Mucosa of descending colon (tissue), 3 donors: ENCODE measurements around the gene RAMACL. TPM values are rescaled to one million over a fixed set of nuclear protein-coding genes. Genes with fewer than 3 reads are reported as not detected.

Experiments used
- ATAC-seq: fragments of 200-7000 bp; cut with Tn5 transposase; one replicate; pipeline ENCODE4 v1.9.1; 2020; ENCODE audit warnings: mild to moderate bottlenecking, moderate library complexity
- DNase-seq, 3 donors: peaks; one replicate each; pipeline ENCODE4 v3.0.0-alpha.2; 2020
- H3K36me3 ChIP-seq: fragments of 200-600 bp; one replicate; pipeline ENCODE4 v1.8.0; 2021; ENCODE audit warnings: low read depth, mild to moderate bottlenecking
- H3K4me1 ChIP-seq: fragments of 200-600 bp; one replicate; pipeline ENCODE4 v1.8.0; 2021; ENCODE audit warnings: low read depth, mild to moderate bottlenecking
- H3K4me3 ChIP-seq: fragments of 200-600 bp; one replicate; pipeline ENCODE4 v1.8.0; 2021; ENCODE audit warnings: mild to moderate bottlenecking
- H3K9me3 ChIP-seq: fragments of 200-600 bp; one replicate; pipeline ENCODE4 v1.8.0; 2021; ENCODE audit warnings: mild to moderate bottlenecking
- intact Hi-C, 2 donors: fragments of 100-400 bp; cut with DNase I in 1 of 2; cut with micrococcal nuclease in 1 of 2; formaldehyde crosslinking; loops; one replicate each; pipeline versions ENCODE4 v1.11.0 to v1.11.1; 2022; cut with DNase I, micrococcal nuclease
- total RNA-seq, 3 donors: library from RNA; stranded (reverse); fragmentation: NEBNext Ultra II Directional in 2 of 3; extraction: Animal tissue kit (Norgen Biotek cat#: 25700) in 2 of 3; gene quantifications; one replicate each; pipeline versions ENCODE4 v1.2.1 to v1.2.4, GENCODE V29; 2021 to 2023
- TF ChIP-seq, protein P1 (sequence below): fragments of 200-600 bp; IDR thresholded peaks from one replicate; pipeline ENCODE4 v1.8.0; 2022; ENCODE audit warnings: antibody characterized with exemption, mild to moderate bottlenecking
- donor health status: DM: no; HTN: no; CAD: no; lungs with moderate emphysema.
- donor health status: DM: no; HTN: no; CAD: no.
- donor health status: DM: no; HTN: yes; CAD: no.

The RAMACL gene
- total RNA-seq, 3 donors from 2014 or later = 0.66 to 1.7 (median 0.92) TPM

DNA sequence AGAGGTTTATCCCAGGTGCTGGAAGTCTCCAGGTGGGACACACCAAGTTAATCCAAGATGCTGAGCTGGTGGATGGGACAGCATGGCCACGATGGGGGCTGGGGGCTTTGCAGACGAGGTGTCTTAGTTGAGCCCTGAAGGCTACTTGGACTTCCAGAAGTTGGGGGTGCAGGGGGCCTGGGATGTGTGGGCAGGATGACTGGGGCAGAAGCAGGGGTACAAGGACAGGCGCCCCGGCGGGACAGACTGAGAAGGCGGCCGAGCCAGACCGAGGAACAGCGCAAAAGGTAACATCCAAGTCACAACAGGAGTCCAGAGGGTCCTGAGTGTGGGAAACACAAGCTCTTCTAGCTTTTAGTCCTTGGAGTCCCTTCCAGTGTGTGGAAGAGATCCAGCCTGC lies 23.8 kb downstream of the RAMACL start:
- no peak for DNase-seq
- intact Hi-C loops = no loop called here
- Histone ChIP-seq H3K4me1 (no peaks in the 10 kb centered on the region), H3K4me3 (no peak overlapping the region), H3K9me3 (no peaks in the 10 kb centered on the region), H3K36me3 (no peaks in the 10 kb centered on the region)
- TF ChIP-seq, protein P1, sequence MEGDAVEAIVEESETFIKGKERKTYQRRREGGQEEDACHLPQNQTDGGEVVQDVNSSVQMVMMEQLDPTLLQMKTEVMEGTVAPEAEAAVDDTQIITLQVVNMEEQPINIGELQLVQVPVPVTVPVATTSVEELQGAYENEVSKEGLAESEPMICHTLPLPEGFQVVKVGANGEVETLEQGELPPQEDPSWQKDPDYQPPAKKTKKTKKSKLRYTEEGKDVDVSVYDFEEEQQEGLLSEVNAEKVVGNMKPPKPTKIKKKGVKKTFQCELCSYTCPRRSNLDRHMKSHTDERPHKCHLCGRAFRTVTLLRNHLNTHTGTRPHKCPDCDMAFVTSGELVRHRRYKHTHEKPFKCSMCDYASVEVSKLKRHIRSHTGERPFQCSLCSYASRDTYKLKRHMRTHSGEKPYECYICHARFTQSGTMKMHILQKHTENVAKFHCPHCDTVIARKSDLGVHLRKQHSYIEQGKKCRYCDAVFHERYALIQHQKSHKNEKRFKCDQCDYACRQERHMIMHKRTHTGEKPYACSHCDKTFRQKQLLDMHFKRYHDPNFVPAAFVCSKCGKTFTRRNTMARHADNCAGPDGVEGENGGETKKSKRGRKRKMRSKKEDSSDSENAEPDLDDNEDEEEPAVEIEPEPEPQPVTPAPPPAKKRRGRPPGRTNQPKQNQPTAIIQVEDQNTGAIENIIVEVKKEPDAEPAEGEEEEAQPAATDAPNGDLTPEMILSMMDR = no peak
- ATAC-seq = no peak

DNA sequence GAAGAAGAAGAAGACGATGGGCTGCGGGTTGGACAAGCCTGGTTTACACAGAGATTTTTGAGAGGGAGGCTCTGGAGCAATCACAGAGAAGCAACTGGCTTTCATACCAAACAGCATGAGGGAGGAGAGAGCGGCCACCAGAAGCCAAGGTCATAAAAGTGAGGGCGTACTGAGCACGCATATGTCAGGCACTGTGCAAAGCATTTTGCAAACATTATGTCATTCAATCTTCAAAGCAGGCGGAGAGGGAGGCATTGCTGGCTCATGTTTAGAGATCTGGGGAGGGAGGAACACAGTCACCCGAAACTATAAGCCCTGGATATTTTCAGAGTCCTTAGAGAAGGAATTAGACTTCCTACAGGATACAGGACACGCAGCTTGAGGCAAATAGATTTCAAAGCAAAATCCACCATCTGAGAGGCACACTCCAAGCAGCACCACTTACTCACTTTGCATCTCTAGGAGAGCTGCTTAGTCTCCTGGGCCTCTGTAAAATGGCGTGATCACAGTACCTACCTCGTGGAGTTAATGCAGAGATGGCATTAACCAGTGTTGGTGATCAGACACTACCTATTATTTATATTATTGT lies 24.6 kb downstream of the RAMACL start:
- DNase-seq (no peak), ATAC-seq (peak; percentile 21)
- Histone ChIP-seq H3K36me3 (no peaks in the 10 kb centered on the region), H3K4me3 (no peak overlapping the region), H3K4me1 (no peaks in the 10 kb centered on the region), H3K9me3 (no peaks in the 10 kb centered on the region)
- intact Hi-C loops = no loop called here
- TF ChIP-seq, protein P1 = no peak

- intact Hi-C loops = no loop called here
- no peak overlapping the region for H3K4me3 ChIP-seq
- TF ChIP-seq, protein P1 = no peak
- peaks cover 5% of the 10 kb centered on the region for H3K4me1 ChIP-seq
- H3K36me3 ChIP-seq = no peaks in the 10 kb centered on the region
- no peaks in the 10 kb centered on the region for H3K9me3 ChIP-seq
- DNase-seq (no peak), ATAC-seq (no peak)
These were observed 26.3 kb downstream of the RAMACL start for GRCh38 chr6:166560222-166560621.

DNA sequence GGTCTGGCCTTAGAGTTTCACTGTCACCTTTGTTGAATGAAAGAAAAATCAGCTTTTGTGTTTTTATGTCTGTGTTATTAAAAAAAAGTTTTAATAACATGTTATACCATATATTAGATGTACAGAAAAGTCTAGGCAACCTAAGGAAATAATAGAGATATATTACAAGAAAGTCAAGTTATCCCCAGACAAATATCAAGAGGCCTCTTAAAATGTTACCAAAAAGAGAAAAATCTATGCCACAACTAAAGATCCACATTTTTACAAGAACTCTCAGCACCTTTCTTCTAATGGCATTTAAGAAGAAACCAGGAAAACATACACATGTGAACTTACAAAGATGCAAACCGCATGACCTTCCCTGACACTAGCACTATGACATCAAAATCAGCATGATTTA lies 26.8 kb downstream of the RAMACL start:
- ATAC-seq (no peak), DNase-seq (no peak)
- TF ChIP-seq, protein P1 = no peak
- H3K9me3 ChIP-seq = no peaks in the 10 kb centered on the region
- no peaks in the 10 kb centered on the region for H3K36me3 ChIP-seq
- intact Hi-C loops = no loop called here
- peaks cover 5% of the 10 kb centered on the region for H3K4me1 ChIP-seq
- H3K4me3 ChIP-seq = no peak overlapping the region

DNA sequence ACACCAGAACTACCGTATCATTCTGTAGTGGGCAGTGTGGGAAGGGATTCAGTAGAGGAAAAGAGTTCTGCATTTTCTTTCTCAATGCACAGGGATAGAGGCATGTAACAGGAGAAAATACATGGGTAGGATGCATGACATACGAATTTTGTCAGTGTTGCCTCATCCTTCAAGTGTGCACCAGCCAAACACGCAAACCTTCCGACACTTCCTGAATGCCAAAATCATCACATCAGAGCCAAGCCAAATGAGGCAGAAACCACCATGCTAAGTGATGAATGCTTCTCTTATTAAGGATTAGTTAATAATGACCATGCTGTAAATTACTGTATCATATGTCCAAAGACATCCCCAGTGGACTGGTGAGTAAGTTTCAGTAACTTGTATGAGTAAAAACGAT lies 27.3 kb downstream of the RAMACL start:
- Histone ChIP-seq H3K4me1 (peaks cover 5% of the 10 kb centered on the region), H3K9me3 (no peaks in the 10 kb centered on the region), H3K4me3 (no peak overlapping the region), H3K36me3 (no peaks in the 10 kb centered on the region)
- DNase-seq (no peak), ATAC-seq (no peak)
- intact Hi-C loops = no loop called here
- TF ChIP-seq, protein P1 = no peak
